NB4 (cell line): Measurements from ENCODE around the gene ATG13.

Experiments used
- DNase-seq: peaks from one replicate; pipeline ENCODE4 v3.0.0; 2010; ENCODE audit warnings: low read depth
- H3K4me3 ChIP-seq: one replicate; pipeline ENCODE4 v1.5.1; 2011; ENCODE audit warnings: mild to moderate bottlenecking, low read depth, low read length, moderate library complexity
- CTCF ChIP-seq: IDR thresholded peaks from one replicate; pipeline ENCODE4 v1.5.1; 2012; ENCODE audit warnings: low read depth, low read length
- MAX ChIP-seq: IDR thresholded peaks from 2 replicates; pipeline ENCODE4 v1.6.1; 2011; ENCODE audit warnings: low read depth, low read length
- MYC ChIP-seq: IDR thresholded peaks from 2 replicates; pipeline ENCODE4 v1.6.1; 2011; ENCODE audit warnings: low read depth, low read length
- POLR2A ChIP-seq: IDR thresholded peaks from 2 replicates; pipeline ENCODE4 v1.6.1; 2011; ENCODE audit warnings: mild to moderate bottlenecking; ENCODE audit not compliant: insufficient read length; ENCODE audit errors: extremely low read depth

The ATG13 gene

GRCh38 chr11:46671958-46672315, 54.6 kb downstream of the ATG13 start:
- no peak for TF ChIP-seq CTCF
- no peak for TF ChIP-seq POLR2A
- TF ChIP-seq MYC = no peak
- TF ChIP-seq MAX = no peak
- DNase-seq = no peak
- H3K4me3 ChIP-seq = no peak overlapping the region

GRCh38 chr11:46672381-46672839, 55.1 kb downstream of the ATG13 start:
- no peak for TF ChIP-seq CTCF
- no peak for TF ChIP-seq MYC
- TF ChIP-seq MAX = no peak
- no peak for TF ChIP-seq POLR2A
- H3K4me3 ChIP-seq = no peak overlapping the region
- DNase-seq = peak; percentile 52

- TF ChIP-seq POLR2A = no peak
- no peak for TF ChIP-seq MAX
- peak overlapping the region; percentile 27 for H3K4me3 ChIP-seq
- peak; percentile 22 for DNase-seq
Observed at GRCh38 chr11:46673713-46674462, 56.5 kb downstream of the ATG13 start.

GRCh38 chr11:46674463-46675287, 57.3 kb downstream of the ATG13 start:
- H3K4me3 ChIP-seq = peak overlapping the region; percentile 27
- peak; percentile 97 for DNase-seq
- TF ChIP-seq CTCF = no peak
- TF ChIP-seq MYC = peak; percentile 54
- peak; percentile 14; the same call in 1 of the 2 replicates for TF ChIP-seq MAX
- peak; percentile 29 for TF ChIP-seq POLR2A

- DNase-seq = no peak
- TF ChIP-seq MAX = no peak
- no peak for TF ChIP-seq MYC
- TF ChIP-seq POLR2A = no peak
- TF ChIP-seq CTCF = no peak
- H3K4me3 ChIP-seq = no peak overlapping the region
Observed at GRCh38 chr11:46675288-46675851, 58.0 kb downstream of the ATG13 start.

GRCh38 chr11:46675949-46676348, 58.6 kb downstream of the ATG13 start:
- no peak for DNase-seq
- TF ChIP-seq CTCF (no peak), MYC (no peak), POLR2A (no peak), MAX (no peak)
- H3K4me3 ChIP-seq = no peak overlapping the region
